Measurements from ENCODE around the gene CCP110.

CCP110 gene

GRCh38 chr16:19507867-19508266 lies 15.9 kb upstream of the CCP110 start:
- Histone ChIP-seq H3K27me3 (ENCODE audit: control insufficient read depth, insufficient read depth, low read length, poor library complexity, severe bottlenecking) (no peaks in the 10 kb centered on the region), H3K4me1 (ENCODE audit: control insufficient read depth, insufficient read depth, low read length) (no peaks in the 10 kb centered on the region), H3K27ac (ENCODE audit: insufficient read depth, low read depth, low read length, poor library complexity, severe bottlenecking) (no peak overlapping the region), H3K36me3 (ENCODE audit: control insufficient read depth, insufficient read depth, low read length) (peaks cover 21% of the 10 kb centered on the region), H3K4me3 (ENCODE audit: insufficient read depth, low read depth, low read length) (no peak overlapping the region), H3K9me3 (ENCODE audit: control insufficient read depth, low read length) (no peaks in the 10 kb centered on the region)
- WGBS, 2 experiments = 95 to 100% methylated on average over 2 of the region's 2 CpGs

GRCh38 chr16:19512297-19512696 lies 11.4 kb upstream of the CCP110 start:
- Histone ChIP-seq H3K27me3 (ENCODE audit: control insufficient read depth, insufficient read depth, low read length, poor library complexity, severe bottlenecking) (no peaks in the 10 kb centered on the region), H3K36me3 (ENCODE audit: control insufficient read depth, insufficient read depth, low read length) (peaks cover 16% of the 10 kb centered on the region), H3K27ac (ENCODE audit: insufficient read depth, low read depth, low read length, poor library complexity, severe bottlenecking) (no peak overlapping the region), H3K4me1 (ENCODE audit: control insufficient read depth, insufficient read depth, low read length) (no peaks in the 10 kb centered on the region), H3K4me3 (ENCODE audit: insufficient read depth, low read depth, low read length) (no peak overlapping the region), H3K9me3 (ENCODE audit: control insufficient read depth, low read length) (no peaks in the 10 kb centered on the region)

GRCh38 chr16:19513377-19514053 lies 10.2 kb upstream of the CCP110 start:
- peaks cover 16% of the 10 kb centered on the region for H3K36me3 ChIP-seq (ENCODE audit: control insufficient read depth, insufficient read depth, low read length)
- no peaks in the 10 kb centered on the region for H3K9me3 ChIP-seq (ENCODE audit: control insufficient read depth, low read length)
- no peak overlapping the region for H3K27ac ChIP-seq (ENCODE audit: insufficient read depth, low read depth, low read length, poor library complexity, severe bottlenecking)
- H3K4me3 ChIP-seq (ENCODE audit: insufficient read depth, low read depth, low read length) = no peak overlapping the region
- no peaks in the 10 kb centered on the region for H3K4me1 ChIP-seq (ENCODE audit: control insufficient read depth, insufficient read depth, low read length)
- no peaks in the 10 kb centered on the region for H3K27me3 ChIP-seq (ENCODE audit: control insufficient read depth, insufficient read depth, low read length, poor library complexity, severe bottlenecking)
- WGBS, 2 experiments = 98 to 100% methylated on average over 1 to 2 of the region's 4 CpGs

- Histone ChIP-seq H3K27ac (ENCODE audit: insufficient read depth, low read depth, low read length, poor library complexity, severe bottlenecking) (no peak overlapping the region), H3K36me3 (ENCODE audit: control insufficient read depth, insufficient read depth, low read length) (peaks cover 10% of the 10 kb centered on the region), H3K9me3 (ENCODE audit: control insufficient read depth, low read length) (no peaks in the 10 kb centered on the region), H3K4me1 (ENCODE audit: control insufficient read depth, insufficient read depth, low read length) (peaks cover 5% of the 10 kb centered on the region), H3K4me3 (ENCODE audit: insufficient read depth, low read depth, low read length) (no peak overlapping the region), H3K27me3 (ENCODE audit: control insufficient read depth, insufficient read depth, low read length, poor library complexity, severe bottlenecking) (no peaks in the 10 kb centered on the region)
- 91% methylated on average over 2 of the region's 2 CpGs; no CpG with 5 or more reads in 1 of the 2 experiments for WGBS, 2 experiments
Observed at GRCh38 chr16:19515757-19516156, 8.0 kb upstream of the CCP110 start.

- Histone ChIP-seq H3K36me3 (ENCODE audit: control insufficient read depth, insufficient read depth, low read length) (peaks cover 10% of the 10 kb centered on the region), H3K27ac (ENCODE audit: insufficient read depth, low read depth, low read length, poor library complexity, severe bottlenecking) (no peak overlapping the region), H3K9me3 (ENCODE audit: control insufficient read depth, low read length) (no peaks in the 10 kb centered on the region), H3K4me3 (ENCODE audit: insufficient read depth, low read depth, low read length) (no peak overlapping the region), H3K4me1 (ENCODE audit: control insufficient read depth, insufficient read depth, low read length) (peaks cover 11% of the 10 kb centered on the region), H3K27me3 (ENCODE audit: control insufficient read depth, insufficient read depth, low read length, poor library complexity, severe bottlenecking) (no peaks in the 10 kb centered on the region)
- 91 to 92% methylated on average over 7 to 8 of the region's 8 CpGs for WGBS, 2 experiments
Observed at GRCh38 chr16:19517424-19518089, 6.2 kb upstream of the CCP110 start.

GRCh38 chr16:19518388-19518787 lies 5.4 kb upstream of the CCP110 start:
- 86 to 95% methylated on average over 1 to 2 of the region's 2 CpGs for WGBS, 2 experiments
- no peak overlapping the region for H3K4me3 ChIP-seq (ENCODE audit: insufficient read depth, low read depth, low read length)

GRCh38 chr16:19520861-19521331 lies 2.8 kb upstream of the CCP110 start:
- WGBS, 2 experiments = 28 to 32% methylated on average over 8 of the region's 8 CpGs
- peak overlapping the region; percentile 79 for H3K4me3 ChIP-seq (ENCODE audit: insufficient read depth, low read depth, low read length)
- H3K4me1 ChIP-seq (ENCODE audit: control insufficient read depth, insufficient read depth, low read length) = peaks cover 11% of the 10 kb centered on the region
- no peaks in the 10 kb centered on the region for H3K27me3 ChIP-seq (ENCODE audit: control insufficient read depth, insufficient read depth, low read length, poor library complexity, severe bottlenecking)
- H3K36me3 ChIP-seq (ENCODE audit: control insufficient read depth, insufficient read depth, low read length) = peaks cover under 1% of the 10 kb centered on the region
- no peaks in the 10 kb centered on the region for H3K9me3 ChIP-seq (ENCODE audit: control insufficient read depth, low read length)
- H3K27ac ChIP-seq (ENCODE audit: insufficient read depth, low read depth, low read length, poor library complexity, severe bottlenecking) = no peak overlapping the region

More at GRCh38 chr16:19518388-19518787, 5.4 kb upstream of the CCP110 start:
- Histone ChIP-seq H3K4me1 (ENCODE audit: control insufficient read depth, insufficient read depth, low read length) (peaks cover 11% of the 10 kb centered on the region), H3K36me3 (ENCODE audit: control insufficient read depth, insufficient read depth, low read length) (peaks cover 10% of the 10 kb centered on the region), H3K27ac (ENCODE audit: insufficient read depth, low read depth, low read length, poor library complexity, severe bottlenecking) (no peak overlapping the region), H3K9me3 (ENCODE audit: control insufficient read depth, low read length) (no peaks in the 10 kb centered on the region), H3K27me3 (ENCODE audit: control insufficient read depth, insufficient read depth, low read length, poor library complexity, severe bottlenecking) (no peaks in the 10 kb centered on the region)

GRCh38 chr16:19521471-19522396 lies 2.0 kb upstream of the CCP110 start, which contains the start of gene GDE1:
GDE1 (minus strand) TSS chr16:19522098; CDS start chr16:19521964, 134 bp downstream.
- no peak within 1 kb of the TSS for H3K27ac ChIP-seq (ENCODE audit: insufficient read depth, low read depth, low read length, poor library complexity, severe bottlenecking)
- no peaks in the 10 kb centered on the region for H3K9me3 ChIP-seq (ENCODE audit: control insufficient read depth, low read length)
- H3K27me3 ChIP-seq (ENCODE audit: control insufficient read depth, insufficient read depth, low read length, poor library complexity, severe bottlenecking) = no peaks in the 10 kb centered on the region
- H3K4me3 ChIP-seq (ENCODE audit: insufficient read depth, low read depth, low read length) = peak within 1 kb of the TSS; percentile 79
- WGBS, 2 experiments = 0 to 1% methylated on average over 62 of the region's 62 CpGs
- no peaks in the 10 kb centered on the region for H3K36me3 ChIP-seq (ENCODE audit: control insufficient read depth, insufficient read depth, low read length)
- H3K4me1 ChIP-seq (ENCODE audit: control insufficient read depth, insufficient read depth, low read length) = peaks cover 11% of the 10 kb centered on the region

- peak overlapping the region; percentile 79 for H3K4me3 ChIP-seq (ENCODE audit: insufficient read depth, low read depth, low read length)
- H3K27me3 ChIP-seq (ENCODE audit: control insufficient read depth, insufficient read depth, low read length, poor library complexity, severe bottlenecking) = no peaks in the 10 kb centered on the region
- H3K27ac ChIP-seq (ENCODE audit: insufficient read depth, low read depth, low read length, poor library complexity, severe bottlenecking) = no peak overlapping the region
- no peaks in the 10 kb centered on the region for H3K9me3 ChIP-seq (ENCODE audit: control insufficient read depth, low read length)
- WGBS, 2 experiments = 53 to 59% methylated on average over 5 of the region's 5 CpGs
- H3K36me3 ChIP-seq (ENCODE audit: control insufficient read depth, insufficient read depth, low read length) = no peaks in the 10 kb centered on the region
- H3K4me1 ChIP-seq (ENCODE audit: control insufficient read depth, insufficient read depth, low read length) = peaks cover 11% of the 10 kb centered on the region
Observed at GRCh38 chr16:19522397-19522732, 1.4 kb upstream of the CCP110 start.

GRCh38 chr16:19522760-19523159 lies 982 bp upstream of the CCP110 start:
- no peak overlapping the region for H3K4me3 ChIP-seq (ENCODE audit: insufficient read depth, low read depth, low read length)
- no peak overlapping the region for H3K27ac ChIP-seq (ENCODE audit: insufficient read depth, low read depth, low read length, poor library complexity, severe bottlenecking)
- H3K4me1 ChIP-seq (ENCODE audit: control insufficient read depth, insufficient read depth, low read length) = peaks cover 11% of the 10 kb centered on the region
- H3K27me3 ChIP-seq (ENCODE audit: control insufficient read depth, insufficient read depth, low read length, poor library complexity, severe bottlenecking) = no peaks in the 10 kb centered on the region
- H3K9me3 ChIP-seq (ENCODE audit: control insufficient read depth, low read length) = no peaks in the 10 kb centered on the region
- H3K36me3 ChIP-seq (ENCODE audit: control insufficient read depth, insufficient read depth, low read length) = peaks cover under 1% of the 10 kb centered on the region
- WGBS, 2 experiments = 79 to 92% methylated on average over 2 of the region's 2 CpGs

Data from ectodermal cell (in vitro differentiated cells).